Neutrophil (primary cell): ENCODE data around the gene RBM5.

Experiments
- H3K27ac ChIP-seq: fragments of 200-600 bp; sonication (generic); 2 replicates; pipeline ENCODE4 v1.5.1; 2016; ENCODE audit warnings: mild to moderate bottlenecking, moderate library complexity
- H3K27me3 ChIP-seq: fragments of 200-600 bp; sonication (generic); 2 replicates; pipeline ENCODE4 v1.6.0; 2016; ENCODE audit warnings: mild to moderate bottlenecking
- H3K36me3 ChIP-seq: fragments of 200-600 bp; sonication (generic); 2 replicates; pipeline ENCODE4 v1.5.1; 2017
- H3K4me1 ChIP-seq, 2 experiments: fragments of 200-600 bp in 1 of 2; sonication (generic) in 1 of 2; 1 replicate in 1 of 2; 2 replicates in 1 of 2; pipeline versions ENCODE4 v1.5.1 to v1.6.1; 2013 to 2016; ENCODE audit warnings: low read depth in 1 of 2, low read length in 1 of 2, mild to moderate bottlenecking in 1 of 2, moderate library complexity in 1 of 2; ENCODE audit not compliant: control insufficient read depth in 1 of 2, insufficient read depth in 1 of 2
- H3K4me3 ChIP-seq, 2 experiments: fragments of 200-600 bp in 1 of 2; sonication (generic) in 1 of 2; 1 replicate in 1 of 2; 2 replicates in 1 of 2; pipeline ENCODE4 v1.5.1; 2013 to 2016; ENCODE audit warnings: low read depth in 1 of 2, low read length in 1 of 2, mild to moderate bottlenecking in 1 of 2, moderate library complexity in 1 of 2
- H3K9me3 ChIP-seq: fragments of 200-600 bp; sonication (generic); 2 replicates; pipeline ENCODE4 v1.5.1; 2016
- TF ChIP-seq, protein P1 (sequence below): fragments of 200-600 bp; sonication (generic); IDR thresholded peaks from 2 replicates; pipeline ENCODE4 v1.5.1; 2016; ENCODE audit warnings: antibody characterized with exemption

Gene RBM5

DNA sequence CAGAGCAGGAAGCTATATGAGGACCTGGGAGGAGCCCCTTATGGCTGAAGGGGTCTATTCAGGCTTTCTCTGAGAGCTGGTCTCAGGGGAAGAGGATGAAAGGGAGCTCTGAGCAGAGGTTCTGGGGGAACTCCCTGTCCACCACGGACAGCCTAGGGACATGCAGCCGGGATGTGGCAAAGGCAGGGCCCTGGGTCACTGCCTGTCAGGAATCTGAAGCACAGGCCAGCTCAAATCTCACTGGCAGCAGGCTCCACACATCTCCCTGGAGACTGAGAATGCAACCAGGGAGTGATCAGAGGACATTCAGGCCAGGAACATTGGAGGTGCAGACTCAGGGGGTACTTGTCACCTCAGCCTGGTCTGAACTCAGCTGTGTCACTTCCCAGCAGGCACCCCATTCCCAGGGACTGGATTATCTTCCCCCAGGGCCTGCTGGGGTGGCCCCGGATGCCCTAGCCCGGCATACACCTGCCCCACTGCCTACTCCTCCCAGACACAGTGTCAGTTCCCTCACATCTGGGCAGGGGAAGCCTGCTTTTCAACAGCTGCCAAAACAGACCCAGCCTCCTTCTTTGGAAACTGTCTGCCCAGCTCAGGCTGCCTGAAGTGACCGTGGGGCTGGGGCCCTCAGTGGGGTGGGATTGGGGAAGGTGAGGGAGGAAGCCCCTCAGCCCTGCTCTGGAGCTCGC, 48.1 kb downstream of the RBM5 start:
- H3K27me3 ChIP-seq: peaks cover 13% of the 10 kb centered on the region
- H3K36me3 ChIP-seq: no peaks in the 10 kb centered on the region
- no peaks in the 10 kb centered on the region for H3K9me3 ChIP-seq
- TF ChIP-seq, protein P1, sequence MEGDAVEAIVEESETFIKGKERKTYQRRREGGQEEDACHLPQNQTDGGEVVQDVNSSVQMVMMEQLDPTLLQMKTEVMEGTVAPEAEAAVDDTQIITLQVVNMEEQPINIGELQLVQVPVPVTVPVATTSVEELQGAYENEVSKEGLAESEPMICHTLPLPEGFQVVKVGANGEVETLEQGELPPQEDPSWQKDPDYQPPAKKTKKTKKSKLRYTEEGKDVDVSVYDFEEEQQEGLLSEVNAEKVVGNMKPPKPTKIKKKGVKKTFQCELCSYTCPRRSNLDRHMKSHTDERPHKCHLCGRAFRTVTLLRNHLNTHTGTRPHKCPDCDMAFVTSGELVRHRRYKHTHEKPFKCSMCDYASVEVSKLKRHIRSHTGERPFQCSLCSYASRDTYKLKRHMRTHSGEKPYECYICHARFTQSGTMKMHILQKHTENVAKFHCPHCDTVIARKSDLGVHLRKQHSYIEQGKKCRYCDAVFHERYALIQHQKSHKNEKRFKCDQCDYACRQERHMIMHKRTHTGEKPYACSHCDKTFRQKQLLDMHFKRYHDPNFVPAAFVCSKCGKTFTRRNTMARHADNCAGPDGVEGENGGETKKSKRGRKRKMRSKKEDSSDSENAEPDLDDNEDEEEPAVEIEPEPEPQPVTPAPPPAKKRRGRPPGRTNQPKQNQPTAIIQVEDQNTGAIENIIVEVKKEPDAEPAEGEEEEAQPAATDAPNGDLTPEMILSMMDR: no peak
- H3K27ac ChIP-seq: no peak overlapping the region
- H3K4me1 ChIP-seq: peaks cover 4 to 6% of the 10 kb centered on the region in 2 experiments
- no peak overlapping the region for H3K4me3 ChIP-seq

- Histone ChIP-seq H3K27ac (no peak overlapping the region), H3K9me3 (no peaks in the 10 kb centered on the region), H3K4me3 (no peak overlapping the region), H3K4me1 (peaks cover 4 to 6% of the 10 kb centered on the region in 2 experiments), H3K36me3 (no peaks in the 10 kb centered on the region), H3K27me3 (peaks cover 13% of the 10 kb centered on the region)
- TF ChIP-seq, protein P1: no peak
These were observed 48.8 kb downstream of the RBM5 start for GRCh38 chr3:50137531-50137930.

- peaks cover 8% of the 10 kb centered on the region for H3K27me3 ChIP-seq
- H3K4me3 ChIP-seq: no peak overlapping the region
- TF ChIP-seq, protein P1: no peak
- H3K9me3 ChIP-seq: no peaks in the 10 kb centered on the region
- no peaks in the 10 kb centered on the region for H3K36me3 ChIP-seq
- no peak overlapping the region for H3K27ac ChIP-seq
- H3K4me1 ChIP-seq: peaks cover 4 to 6% of the 10 kb centered on the region in 2 experiments
These were observed 49.8 kb downstream of the RBM5 start for GRCh38 chr3:50138266-50139200.

DNA sequence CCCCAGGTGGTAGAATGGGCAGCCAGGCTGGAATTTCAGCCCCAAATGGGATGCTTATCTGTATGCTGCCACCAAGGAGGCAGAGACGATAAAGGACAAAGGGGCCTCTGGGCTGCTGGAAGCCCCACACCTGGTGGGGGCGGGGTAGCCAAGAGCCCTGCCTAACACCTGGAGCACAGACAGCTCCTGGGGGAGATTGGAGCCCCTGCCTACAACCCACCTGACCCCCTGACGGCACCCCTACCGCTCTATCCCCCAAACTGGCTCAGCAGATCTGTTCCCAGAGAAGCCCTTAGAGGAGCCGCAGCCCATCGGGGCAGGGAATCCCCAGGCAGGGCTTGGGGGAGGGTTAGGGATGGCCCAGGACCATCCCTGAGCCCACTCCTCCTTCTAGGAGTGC, 50.6 kb downstream of the RBM5 start:
- H3K27me3 ChIP-seq: peaks cover 6% of the 10 kb centered on the region
- peaks cover 4 to 6% of the 10 kb centered on the region in 2 experiments for H3K4me1 ChIP-seq

GRCh38 chr3:50139718-50140423, 51.2 kb downstream of the RBM5 start:
- Histone ChIP-seq H3K36me3 (no peaks in the 10 kb centered on the region), H3K27me3 (peaks cover 6% of the 10 kb centered on the region), H3K4me3 (no peak overlapping the region), H3K4me1 (peaks cover 4 to 6% of the 10 kb centered on the region in 2 experiments), H3K27ac (no peak overlapping the region), H3K9me3 (no peaks in the 10 kb centered on the region)
- TF ChIP-seq, protein P1: no peak

More for the DNA sequence above, 50.6 kb downstream of the RBM5 start:
- Histone ChIP-seq H3K27ac (no peak overlapping the region), H3K4me3 (no peak overlapping the region), H3K9me3 (no peaks in the 10 kb centered on the region), H3K36me3 (no peaks in the 10 kb centered on the region)
- TF ChIP-seq, protein P1: no peak
